Measurements from ENCODE around the gene LLGL2.

LLGL2 gene

DNA sequence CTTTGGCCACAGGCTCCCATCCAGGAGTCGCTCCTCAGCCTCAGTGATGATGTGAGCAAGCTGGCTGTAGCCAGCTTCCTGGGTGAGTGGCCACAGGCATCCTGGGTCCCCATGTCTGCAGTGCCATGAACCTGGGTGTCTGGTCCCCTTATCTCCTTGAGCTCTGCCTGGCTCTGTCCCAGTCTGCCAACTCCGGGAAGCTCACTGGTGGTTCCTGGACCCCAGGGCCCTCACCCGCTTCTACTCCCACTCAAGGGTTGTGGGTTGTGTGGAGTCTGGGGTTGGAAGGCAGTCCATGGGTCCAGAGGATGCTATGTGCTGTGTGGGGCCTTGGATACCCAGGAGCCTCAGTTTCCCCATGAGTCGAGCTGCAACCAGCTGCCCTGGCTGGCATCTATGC lies 96.0 kb downstream of the LLGL2 start:
- Histone ChIP-seq H3K27me3 (ENCODE audit: control insufficient read depth, insufficient read depth, low read length) (no peaks in the 10 kb centered on the region), H3K4me2 (ENCODE audit: low read length) (no peak overlapping the region), H3K4me3 (ENCODE audit: low read length) (no peak overlapping the region), H3K9ac (ENCODE audit: low read depth, low read length) (no peak overlapping the region), H3K9me3 (replicated peaks; ENCODE audit: low read length) (no peaks in the 10 kb centered on the region), H3K36me3 (ENCODE audit: insufficient read depth, low read length) (no peaks in the 10 kb centered on the region), H3K4me1 (ENCODE audit: control insufficient read depth, insufficient read depth, low read length) (no peaks in the 10 kb centered on the region)

DNA sequence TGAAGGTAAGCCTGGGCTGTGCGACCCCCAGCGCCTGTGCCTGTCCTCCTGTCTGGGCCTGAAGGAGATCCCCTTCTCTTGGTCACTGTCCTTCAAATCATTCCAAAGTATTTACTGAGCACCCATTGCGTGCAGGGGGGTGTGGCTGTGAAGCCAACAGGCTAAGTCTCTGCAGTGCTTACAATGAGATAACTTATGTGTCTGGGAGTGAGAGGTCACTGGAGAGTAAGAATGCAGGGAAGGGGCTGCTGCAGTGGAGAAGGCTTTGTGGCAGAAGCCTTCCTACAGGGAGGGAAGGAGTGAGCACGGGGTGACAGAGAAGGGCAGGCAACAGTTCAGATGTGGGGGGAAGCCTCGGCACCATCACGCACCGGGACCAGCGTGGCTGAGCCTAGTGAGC lies 96.6 kb downstream of the LLGL2 start:
- no peaks in the 10 kb centered on the region for H3K4me1 ChIP-seq (ENCODE audit: control insufficient read depth, insufficient read depth, low read length)
- H3K4me3 ChIP-seq (ENCODE audit: low read length) = no peak overlapping the region
- no peaks in the 10 kb centered on the region for H3K36me3 ChIP-seq (ENCODE audit: insufficient read depth, low read length)
- no peaks in the 10 kb centered on the region for H3K9me3 ChIP-seq (replicated peaks; ENCODE audit: low read length)
- no peak overlapping the region for H3K4me2 ChIP-seq (ENCODE audit: low read length)
- no peaks in the 10 kb centered on the region for H3K27me3 ChIP-seq (ENCODE audit: control insufficient read depth, insufficient read depth, low read length)
- H3K9ac ChIP-seq (ENCODE audit: low read depth, low read length) = no peak overlapping the region

DNA sequence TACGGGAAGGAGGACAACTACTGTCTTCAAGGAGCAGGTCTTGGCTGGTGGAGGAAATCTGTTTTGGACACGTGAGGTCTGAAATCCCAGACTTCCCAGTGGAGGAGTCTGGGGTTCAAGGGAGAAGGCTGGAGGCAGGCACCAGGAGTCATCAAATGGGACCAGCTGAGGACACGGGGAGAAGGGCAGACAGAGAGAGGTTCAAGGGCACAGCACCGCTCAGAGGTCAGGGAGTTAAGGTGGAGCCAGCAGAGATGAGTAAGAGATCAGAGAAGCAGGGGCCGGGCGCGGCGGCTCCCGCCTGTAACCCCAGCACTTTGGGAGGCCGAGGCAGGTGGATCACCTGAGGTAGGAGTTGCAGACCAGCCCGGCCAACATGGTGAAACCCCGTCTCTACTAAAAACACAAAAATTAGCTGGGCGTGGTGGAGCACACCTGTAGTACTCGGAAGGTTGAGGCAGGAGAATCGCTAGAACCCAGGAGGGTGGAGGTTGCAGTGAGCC lies 97.3 kb downstream of the LLGL2 start:
- H3K27me3 ChIP-seq (ENCODE audit: control insufficient read depth, insufficient read depth, low read length) = no peaks in the 10 kb centered on the region
- no peak overlapping the region for H3K4me2 ChIP-seq (ENCODE audit: low read length)
- H3K4me1 ChIP-seq (ENCODE audit: control insufficient read depth, insufficient read depth, low read length) = no peaks in the 10 kb centered on the region
- H3K36me3 ChIP-seq (ENCODE audit: insufficient read depth, low read length) = no peaks in the 10 kb centered on the region
- H3K4me3 ChIP-seq (ENCODE audit: low read length) = no peak overlapping the region
- no peaks in the 10 kb centered on the region for H3K9me3 ChIP-seq (replicated peaks; ENCODE audit: low read length)
- no peak overlapping the region for H3K9ac ChIP-seq (ENCODE audit: low read depth, low read length)

DNA sequence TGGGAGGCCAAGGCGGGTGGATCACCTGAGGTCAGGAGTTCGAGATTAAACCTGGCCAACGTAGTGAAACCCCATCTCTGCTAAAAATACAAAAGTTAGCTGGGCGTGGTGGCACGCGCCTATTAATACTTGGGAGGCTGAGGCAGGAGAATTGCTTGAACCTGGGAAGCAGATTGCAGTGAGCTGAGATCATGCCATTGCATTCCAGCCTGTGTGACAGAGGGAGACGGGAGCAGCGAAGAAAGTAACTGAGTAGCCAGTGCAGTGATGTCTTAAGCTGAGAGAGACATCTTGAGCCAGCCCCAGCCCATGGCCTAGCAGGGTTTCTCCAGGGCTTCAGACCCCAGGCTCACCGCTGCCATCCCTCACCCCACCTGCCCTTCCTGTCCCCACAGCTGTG lies 97.9 kb downstream of the LLGL2 start:
- Histone ChIP-seq H3K9ac (ENCODE audit: low read depth, low read length) (no peak overlapping the region), H3K4me2 (ENCODE audit: low read length) (no peak overlapping the region), H3K27me3 (ENCODE audit: control insufficient read depth, insufficient read depth, low read length) (no peaks in the 10 kb centered on the region), H3K36me3 (ENCODE audit: insufficient read depth, low read length) (no peaks in the 10 kb centered on the region), H3K4me3 (ENCODE audit: low read length) (no peak overlapping the region), H3K9me3 (replicated peaks; ENCODE audit: low read length) (no peaks in the 10 kb centered on the region), H3K4me1 (ENCODE audit: control insufficient read depth, insufficient read depth, low read length) (no peaks in the 10 kb centered on the region)

DNA sequence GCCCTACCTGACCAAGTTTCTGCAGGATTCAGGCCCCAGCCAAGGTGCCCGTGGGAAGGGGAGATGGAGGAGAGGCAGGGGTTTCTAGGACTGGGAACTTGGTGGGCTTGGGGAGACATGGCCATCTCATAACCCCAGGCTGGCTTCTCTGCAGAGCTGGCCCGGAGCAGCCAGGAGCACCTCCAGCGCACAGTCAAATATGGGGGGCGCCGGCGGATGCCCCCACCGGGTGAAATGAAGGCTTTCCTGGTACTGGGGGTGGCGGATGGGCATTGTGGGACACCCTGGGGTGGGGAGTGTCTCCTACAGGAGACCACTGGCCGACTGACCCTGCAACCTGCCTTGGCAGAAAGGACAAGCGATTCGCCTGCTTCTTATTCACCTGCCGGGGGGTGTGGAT lies 98.5 kb downstream of the LLGL2 start:
- no peaks in the 10 kb centered on the region for H3K9me3 ChIP-seq (replicated peaks; ENCODE audit: low read length)
- no peak overlapping the region for H3K4me3 ChIP-seq (ENCODE audit: low read length)
- no peaks in the 10 kb centered on the region for H3K27me3 ChIP-seq (ENCODE audit: control insufficient read depth, insufficient read depth, low read length)
- no peak overlapping the region for H3K4me2 ChIP-seq (ENCODE audit: low read length)
- H3K36me3 ChIP-seq (ENCODE audit: insufficient read depth, low read length) = no peaks in the 10 kb centered on the region
- no peaks in the 10 kb centered on the region for H3K4me1 ChIP-seq (ENCODE audit: control insufficient read depth, insufficient read depth, low read length)
- no peak overlapping the region for H3K9ac ChIP-seq (ENCODE audit: low read depth, low read length)

Data from skeletal muscle satellite cell (primary cell).